Right atrium auricular region (tissue), 2 donors: ENCODE data around the gene RHOT2. TPM values are rescaled to one million over a fixed set of nuclear protein-coding genes. Genes with fewer than 3 reads are reported as not detected.

Source experiments
- DNase-seq: peaks from one replicate; pipeline ENCODE4 v3.0.0-alpha.2; 2019; ENCODE audit warnings: low spot score
- H3K27ac ChIP-seq, 2 donors: fragments of 200-600 bp; sonication (generic); 1 replicate in 1 of 2; 2 replicates in 1 of 2; pipeline ENCODE4 v1.5.1; 2016 to 2019
- H3K27me3 ChIP-seq, 2 donors: fragments of 200-600 bp; sonication (generic); one replicate each; pipeline versions ENCODE4 v1.5.1 to v1.6.0; 2017 to 2019
- H3K36me3 ChIP-seq: fragments of 200-600 bp; sonication (generic); one replicate; pipeline ENCODE4 v1.5.1; 2016
- H3K4me1 ChIP-seq, 2 donors: fragments of 200-600 bp; sonication (generic); one replicate each; pipeline versions ENCODE4 v1.5.1 to v1.6.0; 2017 to 2019
- H3K4me3 ChIP-seq, 2 donors: fragments of 200-600 bp; sonication (generic); 1 replicate in 1 of 2; 2 replicates in 1 of 2; pipeline ENCODE4 v1.5.1; 2017 to 2019; ENCODE audit warnings: mild to moderate bottlenecking in 1 of 2, moderate library complexity in 1 of 2
- H3K9me3 ChIP-seq, 2 donors: fragments of 200-600 bp; sonication (generic); one replicate each; pipeline ENCODE4 v1.5.1; 2019
- CTCF ChIP-seq, 2 donors: fragments of 200-600 bp; sonication (generic); IDR thresholded peaks; one replicate each; pipeline ENCODE4 v1.5.1; 2019; ENCODE audit warnings: antibody characterized with exemption in 2 of 2
- total RNA-seq, 2 donors: library from RNA; depleted of rRNA; stranded (reverse); fragments of >200 nt; gene quantifications; one replicate each; pipeline ENCODE4 v1.1.0, GENCODE V29; 2016

RHOT2 gene
- total RNA-seq, 2 donors from 2014 or later = 37.8 to 42.8 TPM

GRCh38 chr16:635573-636205, 32.2 kb upstream of the RHOT2 start:
- DNase-seq = no peak

GRCh38 chr16:636206-637080, 31.5 kb upstream of the RHOT2 start, which contains the start of gene METTL26:
Gene METTL26 (minus strand): TSS chr16:636305. CDS start chr16:636290, 15 bp downstream.
- Histone ChIP-seq H3K4me1 (peaks cover 0 to 35% of the 10 kb centered on the region in 2 donors), H3K27ac (peak within 1 kb of the TSS; percentile 99), H3K36me3 (peaks cover 6% of the 10 kb centered on the region), H3K27me3 (no peaks in the 10 kb centered on the region), H3K4me3 (peak within 1 kb of the TSS; percentile 82 to 85), H3K9me3 (no peaks in the 10 kb centered on the region)
- no peak for TF ChIP-seq CTCF (IDR thresholded peaks at IDR 0.05)
- peak; percentile 96 for DNase-seq

More at GRCh38 chr16:635573-636205, 32.2 kb upstream of the RHOT2 start:
- Histone ChIP-seq H3K36me3 (peaks cover 6% of the 10 kb centered on the region), H3K27me3 (no peaks in the 10 kb centered on the region), H3K4me3 (peak overlapping the region; percentile 82 to 85), H3K27ac (peak overlapping the region; percentile 99), H3K4me1 (peaks cover 0 to 36% of the 10 kb centered on the region in 2 donors), H3K9me3 (no peaks in the 10 kb centered on the region)
- TF ChIP-seq CTCF (IDR thresholded peaks at IDR 0.05) = no peak

- H3K27me3 ChIP-seq = no peaks in the 10 kb centered on the region
- TF ChIP-seq CTCF (IDR thresholded peaks at IDR 0.05) = no peak
- H3K4me3 ChIP-seq = peak overlapping the region; percentile 82 to 85
- peaks cover 6% of the 10 kb centered on the region for H3K36me3 ChIP-seq
- H3K9me3 ChIP-seq = no peaks in the 10 kb centered on the region
- DNase-seq = peak; percentile 89
- H3K4me1 ChIP-seq = peaks cover 0 to 36% of the 10 kb centered on the region in 2 donors
- peak overlapping the region; percentile 99 for H3K27ac ChIP-seq
Observed at GRCh38 chr16:637081-638018, 30.6 kb upstream of the RHOT2 start.

- Histone ChIP-seq H3K9me3 (no peaks in the 10 kb centered on the region), H3K4me1 (peaks cover 0 to 43% of the 10 kb centered on the region in 2 donors), H3K27ac (peak overlapping the region; percentile 99), H3K36me3 (peaks cover 6% of the 10 kb centered on the region), H3K27me3 (no peaks in the 10 kb centered on the region), H3K4me3 (no peak overlapping the region)
- DNase-seq = no peak
- no peak for TF ChIP-seq CTCF (IDR thresholded peaks at IDR 0.05)
Observed at GRCh38 chr16:638034-638543, 29.8 kb upstream of the RHOT2 start.

- Histone ChIP-seq H3K36me3 (peaks cover 3% of the 10 kb centered on the region), H3K27ac (peak overlapping the region; percentile 99), H3K9me3 (no peaks in the 10 kb centered on the region), H3K4me3 (no peak overlapping the region), H3K27me3 (no peaks in the 10 kb centered on the region), H3K4me1 (peaks cover 0 to 46% of the 10 kb centered on the region in 2 donors)
- TF ChIP-seq CTCF (IDR thresholded peaks at IDR 0.05) = no peak
- DNase-seq = no peak
Observed at GRCh38 chr16:638836-639235, 29.1 kb upstream of the RHOT2 start.
